ENCODE measurements around the gene KIAA0513.
"Not testable (repeated sequence)": the region's sequence is repeated elsewhere in the genome, so short reads cannot be mapped to it uniquely, and the experiment has no call there.

The KIAA0513 gene

GRCh38 chr16:85048921-85049562 lies 21.4 kb downstream of the KIAA0513 start:
- no peak overlapping the region for H3K4me3 ChIP-seq (replicated peaks; ENCODE audit: low read depth, low read length)
- no peak for DNase-seq (ENCODE audit: low read depth)
- TF ChIP-seq CTCF (IDR thresholded peaks at IDR 0.05; ENCODE audit: low read length, missing control alignments): no peak

GRCh38 chr16:85049706-85050305 lies 22.2 kb downstream of the KIAA0513 start:
- no peak for DNase-seq (ENCODE audit: low read depth)
- no peak for TF ChIP-seq CTCF (IDR thresholded peaks at IDR 0.05; ENCODE audit: low read length, missing control alignments)

GRCh38 chr16:85051067-85051581 lies 23.5 kb downstream of the KIAA0513 start:
- no peak for TF ChIP-seq CTCF (IDR thresholded peaks at IDR 0.05; ENCODE audit: low read length, missing control alignments)
- no peak overlapping the region for H3K4me3 ChIP-seq (replicated peaks; ENCODE audit: low read depth, low read length)

More at GRCh38 chr16:85049706-85050305, 22.2 kb downstream of the KIAA0513 start:
- no peak overlapping the region for H3K4me3 ChIP-seq (replicated peaks; ENCODE audit: low read depth, low read length)

GRCh38 chr16:85051683-85052082 lies 24.1 kb downstream of the KIAA0513 start:
- no peak for TF ChIP-seq CTCF (IDR thresholded peaks at IDR 0.05; ENCODE audit: low read length, missing control alignments)
- DNase-seq (ENCODE audit: low read depth): no peak

More at GRCh38 chr16:85051067-85051581, 23.5 kb downstream of the KIAA0513 start:
- no peak for DNase-seq (ENCODE audit: low read depth)

GRCh38 chr16:85052536-85052935 lies 24.9 kb downstream of the KIAA0513 start:
- no peak overlapping the region for H3K4me3 ChIP-seq (replicated peaks; ENCODE audit: low read depth, low read length)
- TF ChIP-seq CTCF (IDR thresholded peaks at IDR 0.05; ENCODE audit: low read length, missing control alignments): no peak
- no peak for DNase-seq (ENCODE audit: low read depth)

More at GRCh38 chr16:85051683-85052082, 24.1 kb downstream of the KIAA0513 start:
- no peak overlapping the region for H3K4me3 ChIP-seq (replicated peaks; ENCODE audit: low read depth, low read length)

- not testable (repeated sequence) for H3K4me3 ChIP-seq (replicated peaks; ENCODE audit: low read depth, low read length); DNase-seq (ENCODE audit: low read depth)
Measured at GRCh38 chr16:85054321-85054720, 26.7 kb downstream of the KIAA0513 start.

GRCh38 chr16:85054948-85055492 lies 27.4 kb downstream of the KIAA0513 start:
- no peak for DNase-seq (ENCODE audit: low read depth)
- H3K4me3 ChIP-seq (replicated peaks; ENCODE audit: low read depth, low read length): peak overlapping the region; percentile 46

More at GRCh38 chr16:85054948-85055492, 27.4 kb downstream of the KIAA0513 start:
- no peak for TF ChIP-seq CTCF (IDR thresholded peaks at IDR 0.05; ENCODE audit: low read length, missing control alignments)

All from fibroblast of pulmonary artery (primary cell).